IPS DF 6.9 (cell line): ENCODE measurements around the gene NAXE.
"Not testable (repeated sequence)": the region's sequence is repeated elsewhere in the genome, so short reads cannot be mapped to it uniquely, and the experiment has no call there.

Source experiments
- DNase-seq: peaks from one replicate; pipeline ENCODE4 v3.0.0-alpha.2; 2013; ENCODE audit warnings: low read depth, low spot score
- H3K27ac ChIP-seq: one replicate; pipeline ENCODE4 v1.5.1; 2013; ENCODE audit warnings: low read length, control low read depth
- H3K27me3 ChIP-seq: 2 replicates; pipeline ENCODE4 v1.6.1; 2013; ENCODE audit warnings: mild to moderate bottlenecking, low read length; ENCODE audit not compliant: control insufficient read depth, insufficient read depth
- H3K36me3 ChIP-seq: 2 replicates; pipeline ENCODE4 v1.6.1; 2013; ENCODE audit warnings: low read length; ENCODE audit not compliant: control insufficient read depth, insufficient read depth
- H3K4me1 ChIP-seq: 2 replicates; pipeline ENCODE4 v1.6.1; 2013; ENCODE audit warnings: low read length; ENCODE audit not compliant: control insufficient read depth, insufficient read depth
- H3K4me3 ChIP-seq: 2 replicates; pipeline ENCODE4 v1.5.1; 2013; ENCODE audit warnings: mild to moderate bottlenecking, low read length
- H3K9me3 ChIP-seq: 2 replicates; pipeline ENCODE4 v1.6.1; 2013; ENCODE audit warnings: low read length, inconsistent platforms; ENCODE audit not compliant: control insufficient read depth, insufficient read depth
- WGBS: extraction: QIAGEN DNeasy Blood & Tissue Kit; methylation state at CpG from one replicate; pipeline ENCODE4 v1.1.7; 2013; ENCODE audit warnings: mixed read lengths, missing lambda C conversion rate; ENCODE audit not compliant: insufficient read length, insufficient coverage; 5-methylcytosine and 5-hydroxymethylcytosine counted together

The NAXE gene

DNA sequence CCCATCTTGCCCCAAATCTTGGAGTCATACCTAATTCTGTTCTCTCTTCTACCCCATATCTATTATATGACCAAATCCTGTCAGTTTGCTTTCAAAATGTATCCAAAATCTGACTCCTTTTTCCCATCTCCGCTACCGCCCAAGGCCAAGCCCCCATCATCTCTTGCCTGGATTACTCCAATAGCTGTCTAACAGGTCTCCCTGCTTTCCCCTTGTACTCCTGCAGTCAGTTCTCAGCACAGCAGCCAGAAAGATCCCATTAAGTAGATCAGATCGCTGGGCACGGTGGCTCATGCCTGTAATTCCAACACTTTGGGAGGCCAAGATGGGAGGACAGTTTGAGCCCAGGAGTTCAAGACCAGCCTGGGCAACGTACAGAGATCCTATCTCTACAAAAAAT is 39.1 kb upstream of the NAXE start:
- Histone ChIP-seq H3K36me3 (peaks cover 19% of the 10 kb centered on the region), H3K27me3 (no peaks in the 10 kb centered on the region), H3K4me1 (no peaks in the 10 kb centered on the region), H3K4me3 (no peak overlapping the region), H3K9me3 (no peaks in the 10 kb centered on the region), H3K27ac (no peak overlapping the region)
- no CpG with 5 or more reads among the region's 5 CpGs for WGBS
- DNase-seq = no peak

GRCh38 chr1:156552937-156553336 is 38.6 kb upstream of the NAXE start:
- H3K4me3 ChIP-seq, H3K9me3 ChIP-seq, H3K27ac ChIP-seq, H3K27me3 ChIP-seq, DNase-seq, H3K4me1 ChIP-seq: not testable (repeated sequence)
- no CpG with 5 or more reads among the region's 4 CpGs for WGBS
- H3K36me3 ChIP-seq = peaks cover 16% of the 10 kb centered on the region

- no peaks in the 10 kb centered on the region for H3K4me1 ChIP-seq
- no peak for DNase-seq
- H3K27me3 ChIP-seq = no peaks in the 10 kb centered on the region
- H3K4me3 ChIP-seq = no peak overlapping the region
- no peak overlapping the region for H3K27ac ChIP-seq
- H3K36me3 ChIP-seq = peaks cover 14% of the 10 kb centered on the region
- WGBS = no CpG with 5 or more reads among the region's 6 CpGs
- H3K9me3 ChIP-seq = no peaks in the 10 kb centered on the region
Observed at GRCh38 chr1:156553860-156554485, 37.6 kb upstream of the NAXE start.

- H3K4me1 ChIP-seq = no peaks in the 10 kb centered on the region
- H3K27ac ChIP-seq = no peak overlapping the region
- H3K4me3 ChIP-seq = no peak overlapping the region
- peaks cover 15% of the 10 kb centered on the region for H3K36me3 ChIP-seq
- no peak for DNase-seq
- no peaks in the 10 kb centered on the region for H3K27me3 ChIP-seq
- WGBS = no CpG with 5 or more reads among the region's 8 CpGs
- H3K9me3 ChIP-seq = no peaks in the 10 kb centered on the region
Observed at GRCh38 chr1:156554971-156555370, 36.6 kb upstream of the NAXE start.

DNA sequence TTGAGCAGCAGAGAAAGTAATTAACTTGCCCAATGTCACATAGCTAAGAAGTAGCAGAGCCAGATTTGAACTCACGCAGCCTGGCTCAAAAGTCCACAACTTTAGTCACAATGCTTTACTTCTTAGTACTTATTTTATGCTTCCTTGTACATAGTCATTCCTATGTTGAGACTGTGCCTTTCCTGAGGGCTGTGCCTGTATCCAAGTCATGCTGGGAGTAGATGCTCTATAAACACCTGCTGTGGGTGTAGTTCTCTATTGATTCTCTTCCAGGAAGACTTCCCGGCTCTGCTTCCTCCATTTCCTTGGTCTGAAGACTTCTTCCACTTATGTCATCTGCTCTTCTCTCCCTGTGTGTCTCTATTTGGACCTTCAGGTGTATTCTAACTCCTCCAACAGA is 35.9 kb upstream of the NAXE start:
- H3K36me3 ChIP-seq = peaks cover 11% of the 10 kb centered on the region; the same call in 1 of the 2 replicates
- no CpG with 5 or more reads among the region's 2 CpGs for WGBS
- H3K4me1 ChIP-seq = no peaks in the 10 kb centered on the region

GRCh38 chr1:156556354-156556753 is 35.2 kb upstream of the NAXE start:
- Histone ChIP-seq H3K27ac (no peak overlapping the region), H3K36me3 (peaks cover 11% of the 10 kb centered on the region; the same call in 1 of the 2 replicates), H3K9me3 (no peaks in the 10 kb centered on the region), H3K4me1 (no peaks in the 10 kb centered on the region), H3K27me3 (no peaks in the 10 kb centered on the region), H3K4me3 (no peak overlapping the region)
- WGBS = no CpG with 5 or more reads among the region's 9 CpGs
- DNase-seq = no peak

More for the DNA sequence above, 35.9 kb upstream of the NAXE start:
- Histone ChIP-seq H3K4me3 (no peak overlapping the region), H3K27me3 (no peaks in the 10 kb centered on the region), H3K27ac (no peak overlapping the region), H3K9me3 (no peaks in the 10 kb centered on the region)
- no peak for DNase-seq

DNA sequence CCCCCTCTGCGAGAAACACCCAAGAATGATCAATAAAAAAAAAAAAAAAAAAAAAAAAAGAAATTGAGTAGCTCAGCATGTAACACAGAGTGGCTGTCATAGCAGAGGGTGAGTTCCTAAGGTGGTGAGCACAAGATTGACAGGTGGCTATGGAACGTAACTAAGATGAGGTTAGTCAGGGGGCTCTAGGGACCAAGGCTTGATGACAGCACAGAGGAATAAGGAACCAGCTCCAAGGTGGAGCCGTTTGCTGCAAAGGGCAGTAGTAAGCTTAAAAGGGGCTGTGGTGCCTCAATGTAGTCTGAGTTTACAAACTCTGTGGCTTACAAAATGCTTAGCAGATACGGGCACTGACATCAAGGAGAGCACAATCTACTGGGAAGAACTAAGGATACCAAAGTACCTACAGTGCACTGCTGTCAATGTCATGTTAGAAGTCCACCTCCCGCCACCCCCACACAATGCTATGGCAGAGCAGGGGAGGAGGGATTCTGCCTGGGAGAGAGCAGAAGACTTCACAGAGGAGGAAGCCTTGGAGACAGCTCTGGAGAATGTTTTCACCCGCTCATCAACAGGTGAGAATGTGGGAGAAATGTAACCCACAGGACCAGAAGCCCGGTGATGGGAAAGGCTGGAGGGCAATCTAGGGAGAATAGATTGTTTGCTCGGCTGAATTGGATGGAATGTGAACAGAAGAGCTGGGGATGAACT is 32.3 kb upstream of the NAXE start:
- DNase-seq = no peak
- H3K36me3 ChIP-seq = peaks cover 7% of the 10 kb centered on the region; the same call in 1 of the 2 replicates
- H3K9me3 ChIP-seq = no peaks in the 10 kb centered on the region
- H3K4me3 ChIP-seq = no peak overlapping the region
- H3K27me3 ChIP-seq = no peaks in the 10 kb centered on the region
- no peaks in the 10 kb centered on the region for H3K4me1 ChIP-seq
- H3K27ac ChIP-seq = no peak overlapping the region
- WGBS = no CpG with 5 or more reads among the region's 8 CpGs

DNA sequence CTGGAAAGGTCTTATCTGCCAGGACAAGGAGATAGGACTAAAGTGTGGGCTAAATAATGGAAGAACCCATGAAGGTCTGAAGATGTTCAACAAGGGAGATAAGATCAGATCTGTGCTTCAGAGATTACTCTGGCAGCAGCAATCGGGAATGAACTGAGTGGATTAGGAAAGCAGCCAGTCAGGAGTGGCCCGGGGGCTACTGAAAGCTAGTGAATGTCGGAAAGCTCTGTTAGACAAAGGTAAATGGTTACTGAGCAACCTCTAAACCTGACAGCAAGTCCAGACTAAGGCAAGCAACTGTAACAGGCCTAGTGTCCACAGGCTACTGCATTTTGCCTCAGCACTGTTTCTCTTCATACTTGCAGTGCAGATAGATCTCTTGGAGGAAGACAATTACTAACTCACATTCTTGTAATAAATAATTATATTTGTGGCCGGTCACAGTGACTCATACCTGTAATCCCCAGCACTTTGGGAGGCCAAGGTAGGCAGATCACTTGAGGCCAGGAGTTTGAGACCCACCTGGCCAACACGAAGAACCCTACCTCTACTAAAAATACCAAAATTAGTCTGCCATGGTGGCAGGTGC is 31.7 kb upstream of the NAXE start:
- Histone ChIP-seq H3K36me3 (peaks cover 7% of the 10 kb centered on the region; the same call in 1 of the 2 replicates), H3K27me3 (no peaks in the 10 kb centered on the region), H3K9me3 (no peaks in the 10 kb centered on the region), H3K4me3 (no peak overlapping the region), H3K4me1 (no peaks in the 10 kb centered on the region), H3K27ac (no peak overlapping the region)
- WGBS = no CpG with 5 or more reads among the region's 5 CpGs
- DNase-seq = no peak

DNA sequence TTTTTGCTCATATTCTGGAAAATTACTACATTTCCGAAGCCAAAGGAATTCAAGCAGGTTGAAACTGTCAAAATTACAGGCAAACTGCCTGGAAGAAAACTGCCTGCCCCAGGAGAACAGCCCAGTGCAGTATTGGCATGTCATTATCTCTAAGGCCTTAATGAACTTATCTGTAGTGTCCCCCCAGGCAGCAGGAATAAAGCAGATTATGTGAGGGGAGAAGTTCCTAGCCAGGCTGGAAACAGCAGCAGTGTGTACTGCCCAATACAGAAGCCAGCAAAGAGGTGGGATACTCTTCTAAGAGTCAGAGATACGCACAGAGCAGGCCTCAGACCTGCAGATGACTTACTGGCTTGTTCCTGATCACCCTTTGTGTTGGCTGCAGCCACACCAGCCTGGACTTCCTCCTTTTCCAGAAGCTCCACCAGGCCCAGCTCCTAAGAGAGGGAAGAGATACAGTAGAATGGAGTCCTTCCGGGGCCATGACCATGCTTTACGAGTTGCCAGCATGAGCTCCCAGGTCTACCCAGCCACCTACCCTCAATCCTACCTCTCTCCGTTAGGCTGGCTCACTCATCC is 30.9 kb upstream of the NAXE start:
- WGBS = no CpG with 5 or more reads among the region's 5 CpGs
- no peak overlapping the region for H3K4me3 ChIP-seq
- no peaks in the 10 kb centered on the region for H3K4me1 ChIP-seq
- peaks cover 7% of the 10 kb centered on the region; the same call in 1 of the 2 replicates for H3K36me3 ChIP-seq
- no peak for DNase-seq
- H3K27ac ChIP-seq = no peak overlapping the region
- H3K9me3 ChIP-seq = no peaks in the 10 kb centered on the region
- no peaks in the 10 kb centered on the region for H3K27me3 ChIP-seq

DNA sequence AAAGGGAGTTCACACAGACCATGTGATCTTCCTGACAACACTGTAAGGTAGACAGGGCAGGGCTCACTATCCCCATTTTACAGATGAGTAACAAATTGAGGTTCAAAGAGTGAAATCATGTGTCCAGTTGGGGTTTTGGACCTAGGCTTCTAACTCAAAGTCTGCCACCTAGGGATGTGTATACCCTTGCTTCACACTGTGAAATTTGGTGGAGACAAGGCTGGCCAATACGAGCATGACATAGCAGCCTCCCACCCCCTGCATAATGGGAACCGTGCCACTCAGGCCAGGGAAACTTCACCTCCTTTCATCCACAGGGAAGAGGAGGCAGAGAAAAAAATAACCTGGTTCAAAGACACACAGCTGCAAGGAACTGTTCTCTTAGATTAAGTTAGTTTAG is 26.1 kb upstream of the NAXE start:
- no peak for DNase-seq
- WGBS = no CpG with 5 or more reads among the region's 2 CpGs
- no peak overlapping the region for H3K27ac ChIP-seq
- no peaks in the 10 kb centered on the region for H3K27me3 ChIP-seq
- H3K4me1 ChIP-seq = no peaks in the 10 kb centered on the region
- H3K36me3 ChIP-seq = no peaks in the 10 kb centered on the region; the same call in 1 of the 2 replicates
- H3K4me3 ChIP-seq = no peak overlapping the region
- no peaks in the 10 kb centered on the region for H3K9me3 ChIP-seq
